Measurements from ENCODE around the gene CTSZ.
"Not testable (repeated sequence)": the region's sequence is repeated elsewhere in the genome, so short reads cannot be mapped to it uniquely, and the experiment has no call there.

The CTSZ gene

DNA sequence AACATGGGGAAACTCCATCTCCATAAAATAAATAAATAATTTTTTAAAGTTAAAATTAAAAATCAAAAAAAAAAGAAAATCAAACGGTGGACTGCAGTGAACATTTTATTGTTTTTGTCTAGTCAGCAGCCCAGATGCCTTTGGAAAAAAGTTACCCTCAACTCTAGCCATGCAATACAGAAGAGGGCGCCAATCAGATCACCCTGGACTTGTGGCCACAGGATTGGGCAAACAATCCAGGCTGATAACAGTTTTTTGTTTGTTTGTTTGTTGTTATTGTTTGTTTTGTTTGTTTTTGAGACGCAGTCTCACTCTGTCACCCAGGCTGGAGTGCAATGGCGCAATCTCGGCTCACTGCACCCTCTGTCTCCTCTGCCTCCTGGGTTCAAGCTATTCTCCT is 56.5 kb downstream of the CTSZ start:
- in situ Hi-C loops (cut with MboI; ENCODE audit: low sequenced_read_pairs) = no loop called here

DNA sequence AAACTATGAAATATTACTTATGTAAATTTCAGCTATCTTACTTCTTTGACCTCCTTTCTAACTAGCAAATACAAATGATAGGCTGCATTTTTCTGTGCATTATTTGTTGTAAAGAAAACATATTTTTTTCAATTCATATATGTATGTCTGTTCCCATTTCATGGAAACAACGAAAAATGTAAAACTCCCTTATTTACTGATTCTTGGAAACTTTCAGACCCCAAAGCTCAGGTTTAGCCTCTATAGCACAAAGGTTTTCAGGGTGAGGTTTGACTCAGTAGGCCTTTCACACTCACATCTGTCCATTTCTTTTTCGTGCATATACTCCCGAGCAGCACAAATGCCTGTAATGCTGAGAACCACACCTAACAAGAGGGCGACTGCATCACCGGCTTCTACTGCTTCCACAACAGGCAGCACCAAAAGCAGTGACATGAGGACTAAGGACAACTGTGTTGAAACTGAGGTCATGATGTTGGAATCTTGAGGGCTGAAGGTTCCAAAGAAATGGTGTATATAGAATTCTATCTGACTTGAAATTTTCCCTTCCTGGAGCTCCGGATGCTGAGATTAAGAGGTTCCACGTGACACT is 59.2 kb downstream of the CTSZ start:
- in situ Hi-C loops (cut with MboI; ENCODE audit: low sequenced_read_pairs) = not testable (repeated sequence)

DNA sequence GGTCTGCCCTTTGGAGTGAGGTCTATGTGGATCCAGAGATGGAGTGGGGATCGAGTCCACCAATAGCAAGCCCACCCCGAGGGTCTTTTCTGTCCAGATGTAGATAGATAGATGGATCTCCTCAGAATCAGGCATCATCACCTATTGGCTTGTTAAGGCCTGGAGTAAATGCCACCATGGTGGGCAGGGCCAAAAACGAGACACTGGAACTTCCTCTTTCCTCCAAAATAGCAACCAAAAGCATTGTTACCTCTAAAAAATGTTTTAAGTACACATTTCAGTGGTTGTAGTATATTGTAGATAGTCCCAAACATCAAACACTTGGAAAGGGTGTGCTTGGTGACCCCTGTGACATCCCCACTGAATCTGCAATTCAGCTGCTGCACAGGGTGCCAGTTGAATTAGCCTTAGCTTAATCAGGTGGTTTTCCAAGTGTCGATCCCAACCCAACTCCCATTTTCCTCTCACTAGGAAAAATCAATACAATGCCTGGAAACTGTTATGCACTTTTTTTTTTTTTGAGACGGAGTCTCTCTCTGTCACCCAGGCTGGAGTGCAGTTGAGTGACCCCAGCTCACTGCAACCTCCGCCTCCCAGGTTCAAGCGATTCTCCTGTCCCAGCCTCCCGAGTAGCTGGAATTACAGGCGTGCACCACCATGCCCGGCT is 61.0 kb downstream of the CTSZ start:
- in situ Hi-C loops (cut with MboI; ENCODE audit: low sequenced_read_pairs) = no loop called here
